DMS53 (cell line): ENCODE measurements around the gene RIPOR2.
A peak's percentile ranks its signal among the peaks of the same experiment; 100 is the strongest.

Experiments used
- DNase-seq: peaks from one replicate; lab custom pipeline; 2025; lab: John Stamatoyannopoulos, UW

RIPOR2 gene

DNA sequence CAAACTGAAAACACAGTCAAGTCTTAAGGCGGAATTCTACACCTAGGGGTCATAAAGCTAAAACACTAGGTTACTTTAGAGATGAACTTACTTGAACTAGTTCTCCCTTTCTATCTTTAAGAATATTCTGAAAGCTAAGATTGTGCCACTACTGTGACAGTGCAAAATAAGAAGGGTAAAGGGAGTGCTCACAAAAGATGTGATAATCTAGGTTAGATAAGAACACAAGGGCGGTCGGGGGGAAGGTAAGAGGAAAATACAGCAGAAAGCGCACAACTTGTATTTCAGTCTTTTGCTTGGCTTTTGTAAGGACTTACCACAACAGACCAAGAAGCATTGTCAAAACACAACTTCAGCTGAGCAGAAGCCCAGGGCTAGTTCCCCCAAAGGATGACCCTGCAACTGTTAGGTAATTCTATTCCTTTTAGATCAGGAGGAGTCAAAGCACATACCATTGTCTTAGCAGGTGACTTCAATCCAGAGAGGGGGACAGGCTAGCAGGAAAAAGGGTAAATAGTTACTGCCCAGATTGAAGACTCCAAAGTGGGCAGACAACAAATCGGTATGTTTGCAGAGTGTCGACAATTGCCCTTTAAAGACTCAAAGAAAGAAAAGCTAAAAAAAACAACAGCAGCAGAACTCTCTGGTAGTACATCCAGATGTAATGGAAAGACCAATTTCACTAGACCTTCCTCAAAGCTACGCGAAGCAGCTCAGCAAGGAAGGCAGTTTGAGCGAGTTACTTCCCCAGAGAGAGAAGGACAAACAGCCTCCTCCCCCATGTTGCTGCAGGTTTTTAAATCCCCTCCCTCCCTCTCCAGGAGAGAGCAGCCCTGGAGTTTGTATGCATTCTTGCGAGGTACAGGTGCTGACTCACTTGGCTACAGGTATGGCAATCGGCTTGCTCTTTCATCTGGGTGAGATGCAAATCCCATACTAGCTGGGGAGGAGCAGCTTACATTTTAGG lies 59.0 kb downstream of the RIPOR2 start:
- DNase-seq: no peak

- DNase-seq: no peak
Measured at GRCh38 chr6:24875534-24875901, 60.2 kb downstream of the RIPOR2 start.

DNA sequence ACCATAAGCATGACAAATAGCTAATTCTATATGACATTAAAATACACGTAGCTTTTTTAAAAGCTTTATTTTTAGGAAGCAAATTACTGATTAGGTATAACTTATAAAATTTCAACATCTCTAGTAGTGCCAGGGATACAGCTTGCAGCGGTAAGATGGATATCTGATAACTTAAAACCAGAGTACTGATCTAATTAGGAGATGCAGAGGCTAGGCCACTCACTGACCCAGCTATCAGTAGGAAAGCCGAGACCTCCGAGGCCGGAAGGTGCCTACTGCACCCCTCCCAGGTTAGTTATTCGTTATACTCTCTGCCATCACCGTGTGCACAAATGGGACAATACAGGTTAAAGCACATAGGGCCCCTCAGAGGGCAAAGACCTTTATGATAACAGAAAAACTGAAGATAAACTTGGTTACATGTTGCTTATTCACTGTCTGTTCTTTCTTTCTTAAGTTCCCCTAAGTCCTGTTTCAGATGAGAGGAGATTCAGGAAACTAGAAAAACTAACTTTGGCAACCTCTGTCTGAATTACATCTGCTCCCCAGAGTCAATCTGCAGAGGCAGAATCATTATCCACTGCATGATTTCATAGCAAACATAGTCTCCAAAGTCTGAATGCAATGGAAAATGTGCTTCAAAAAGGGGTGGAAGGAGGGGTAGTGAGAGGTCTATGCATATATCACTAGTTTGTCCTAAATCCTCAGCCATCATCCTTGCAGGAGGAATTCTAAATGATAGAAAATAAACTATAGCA lies 60.8 kb downstream of the RIPOR2 start:
- no peak for DNase-seq

GRCh38 chr6:24874128-24874527 lies 61.6 kb downstream of the RIPOR2 start:
- no peak for DNase-seq

- no peak for DNase-seq
Measured at GRCh38 chr6:24872779-24873178, 63.0 kb downstream of the RIPOR2 start.

DNA sequence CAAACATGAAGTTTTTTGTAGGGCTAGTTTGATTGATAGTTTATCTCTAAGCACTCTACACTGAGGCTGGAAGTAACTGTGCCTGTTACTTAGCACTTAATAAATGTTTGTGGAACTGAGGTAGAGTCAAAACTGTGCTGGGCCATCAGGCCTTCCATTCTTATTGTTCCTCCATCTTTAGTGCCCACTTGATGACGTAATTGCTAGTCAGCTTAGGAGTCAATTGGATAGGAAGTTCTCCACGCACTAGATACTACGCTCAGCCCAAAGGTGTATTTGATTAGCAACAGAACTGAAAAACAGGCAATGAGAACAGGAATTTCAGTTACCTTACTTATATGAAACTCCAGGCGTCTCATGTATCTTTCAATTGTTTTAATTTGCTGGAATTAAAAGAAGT lies 67.0 kb downstream of the RIPOR2 start:
- DNase-seq: no peak

DNA sequence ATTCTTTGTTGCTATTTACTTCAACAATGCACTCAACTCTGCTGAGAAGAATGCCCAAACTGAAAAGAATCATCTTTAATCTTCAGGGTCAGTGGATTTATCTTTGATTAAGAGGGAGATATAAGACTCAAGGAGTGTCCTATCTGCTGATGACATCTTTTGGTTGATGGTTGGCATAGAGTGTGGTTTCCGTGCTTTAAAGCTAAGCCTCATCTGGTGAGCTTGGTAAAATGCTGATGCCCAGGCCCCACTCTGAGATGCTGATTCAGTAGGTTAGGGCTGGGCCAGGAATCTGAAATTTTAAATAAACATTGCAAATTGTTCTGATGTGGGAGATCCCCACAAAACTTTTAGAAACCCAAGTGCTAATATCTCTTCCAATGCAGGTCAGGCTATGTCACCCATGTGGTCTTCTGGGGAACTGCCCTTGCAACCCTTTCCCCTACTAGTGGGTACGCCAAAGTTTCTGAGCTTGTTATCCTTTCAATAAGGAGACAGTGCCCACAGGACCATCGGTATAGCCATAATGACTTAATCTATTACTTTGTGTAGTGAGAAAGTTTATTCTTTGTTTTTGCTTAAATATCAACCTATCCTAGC lies 68.6 kb downstream of the RIPOR2 start:
- no peak for DNase-seq

DNA sequence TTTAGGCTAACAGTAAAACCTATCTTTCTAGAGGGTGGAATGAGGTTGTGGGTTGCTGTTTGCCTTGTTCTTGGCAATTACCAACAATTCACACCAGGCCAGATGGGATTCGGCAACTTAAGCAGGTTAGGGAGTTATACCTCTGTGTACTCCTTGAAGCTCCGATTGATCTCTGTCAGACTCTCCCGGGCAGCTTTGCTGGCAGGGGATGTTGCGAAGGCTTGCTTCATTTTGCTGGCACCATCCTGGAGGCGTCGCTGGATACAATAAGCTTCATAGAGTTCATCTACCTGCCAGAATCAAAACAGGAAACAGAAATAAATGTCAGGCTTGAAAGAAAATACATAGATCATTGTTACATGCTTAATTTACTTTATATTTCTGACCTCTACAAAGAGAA lies 70.6 kb downstream of the RIPOR2 start:
- DNase-seq: no peak

- DNase-seq: peak; percentile 77
Measured at GRCh38 chr6:24864343-24864742, 71.4 kb downstream of the RIPOR2 start.

DNA sequence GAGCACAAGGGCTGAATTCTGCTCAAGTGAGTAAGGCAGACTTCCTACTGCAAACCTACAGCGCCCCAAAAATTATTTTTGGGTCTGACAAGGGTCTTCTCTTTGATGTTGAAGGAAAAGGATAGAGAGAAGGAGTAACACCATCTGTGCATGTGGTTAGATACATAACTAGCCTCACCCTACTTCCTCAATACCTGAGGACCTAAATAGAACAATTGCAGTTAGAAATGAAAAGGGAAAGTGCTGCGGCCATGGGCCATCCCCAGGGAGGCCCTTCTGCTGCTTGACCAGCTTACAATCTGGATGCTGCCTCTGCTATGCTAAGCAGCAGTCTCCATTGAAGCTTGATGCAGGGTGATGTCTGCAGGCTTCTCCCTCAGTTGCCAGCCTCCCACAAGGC lies 73.8 kb downstream of the RIPOR2 start:
- DNase-seq: no peak

DNA sequence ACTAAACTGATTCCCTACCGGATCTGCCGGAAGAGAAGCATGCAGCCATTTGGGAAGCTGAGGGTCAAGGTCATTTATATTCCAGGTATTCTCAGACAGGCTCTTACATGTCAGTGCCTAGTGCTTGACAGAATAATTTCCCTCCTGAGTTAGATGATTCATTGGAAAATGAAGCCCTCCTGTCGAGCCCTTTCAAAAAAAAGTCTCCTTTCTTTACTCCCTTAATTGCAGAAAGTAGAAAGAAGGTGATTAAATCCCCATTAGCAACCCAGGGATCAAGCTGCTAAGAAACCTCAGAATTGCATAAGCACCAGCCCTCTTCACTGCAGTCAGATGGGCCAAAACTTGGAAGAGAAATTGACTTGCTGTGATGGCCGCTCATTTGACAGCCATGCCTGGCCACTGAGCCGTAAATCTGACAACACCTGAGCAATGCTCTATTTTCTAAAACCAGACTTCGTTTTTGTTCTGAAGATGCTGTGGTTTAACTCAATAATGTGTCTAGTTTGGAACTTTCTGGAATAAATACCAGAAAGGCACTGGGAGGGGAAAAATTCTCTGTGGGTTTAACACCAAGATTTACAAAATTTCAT lies 76.1 kb downstream of the RIPOR2 start:
- no peak for DNase-seq

DNA sequence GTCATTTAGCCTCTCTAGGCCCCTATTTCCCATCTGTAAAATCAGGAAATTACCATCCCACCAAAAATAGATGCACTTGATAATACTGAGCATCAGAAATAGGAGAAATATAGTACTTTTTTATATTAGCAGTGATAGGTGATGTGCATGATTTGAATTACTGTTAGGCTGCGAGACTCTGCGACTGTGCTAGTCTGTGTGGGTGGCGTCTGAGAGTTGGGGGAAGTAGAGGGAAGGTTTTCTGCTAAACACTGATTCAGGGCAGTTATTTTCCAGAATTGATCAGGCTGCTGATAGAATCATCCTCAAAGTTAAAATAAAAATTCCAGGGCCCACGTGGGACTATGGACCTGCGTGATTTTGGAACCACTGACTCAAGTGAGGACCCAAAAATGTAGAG lies 76.6 kb downstream of the RIPOR2 start:
- no peak for DNase-seq

DNA sequence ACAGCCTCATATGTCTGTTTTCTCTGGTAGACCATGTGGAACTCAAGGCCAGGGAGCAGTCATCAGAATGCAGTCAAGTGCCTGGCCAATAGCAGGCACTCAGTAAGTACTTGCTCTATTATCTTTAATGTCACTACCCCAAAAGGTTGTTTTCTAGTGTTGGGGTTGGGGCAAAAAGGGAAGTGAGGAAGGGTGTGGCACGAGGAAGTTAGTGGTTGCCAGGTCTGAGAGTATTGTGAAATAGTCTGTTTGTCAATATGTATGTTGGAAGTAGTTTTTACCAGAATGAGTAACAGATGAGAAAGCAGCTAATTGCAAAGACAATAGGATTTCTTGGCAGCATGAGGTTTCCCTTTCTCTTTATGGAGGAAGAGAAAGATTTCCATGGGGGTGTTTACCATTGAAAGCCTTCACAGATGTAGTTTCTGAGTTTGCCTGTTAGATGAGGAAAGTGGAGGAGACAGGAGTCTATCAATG lies 77.5 kb downstream of the RIPOR2 start:
- no peak for DNase-seq

- DNase-seq: no peak
Measured at GRCh38 chr6:24856901-24857670, 78.7 kb downstream of the RIPOR2 start.

DNA sequence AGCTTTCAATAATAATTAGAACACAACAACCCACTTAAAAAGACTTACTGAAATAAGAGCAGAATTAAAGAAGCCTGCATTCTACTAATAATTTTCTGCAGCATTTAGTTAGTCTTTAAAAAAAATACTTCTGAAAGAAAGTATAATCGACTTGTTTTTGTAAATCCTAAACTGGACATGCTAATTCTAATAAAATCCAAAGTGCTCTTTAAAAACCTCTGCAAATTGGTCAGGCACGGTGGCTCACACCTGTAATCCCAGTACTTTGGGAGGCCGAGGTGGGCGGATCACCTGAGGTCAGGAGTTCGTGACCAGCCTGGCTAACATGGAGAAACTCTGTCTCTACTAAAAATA lies 79.5 kb downstream of the RIPOR2 start:
- no peak for DNase-seq

DNA sequence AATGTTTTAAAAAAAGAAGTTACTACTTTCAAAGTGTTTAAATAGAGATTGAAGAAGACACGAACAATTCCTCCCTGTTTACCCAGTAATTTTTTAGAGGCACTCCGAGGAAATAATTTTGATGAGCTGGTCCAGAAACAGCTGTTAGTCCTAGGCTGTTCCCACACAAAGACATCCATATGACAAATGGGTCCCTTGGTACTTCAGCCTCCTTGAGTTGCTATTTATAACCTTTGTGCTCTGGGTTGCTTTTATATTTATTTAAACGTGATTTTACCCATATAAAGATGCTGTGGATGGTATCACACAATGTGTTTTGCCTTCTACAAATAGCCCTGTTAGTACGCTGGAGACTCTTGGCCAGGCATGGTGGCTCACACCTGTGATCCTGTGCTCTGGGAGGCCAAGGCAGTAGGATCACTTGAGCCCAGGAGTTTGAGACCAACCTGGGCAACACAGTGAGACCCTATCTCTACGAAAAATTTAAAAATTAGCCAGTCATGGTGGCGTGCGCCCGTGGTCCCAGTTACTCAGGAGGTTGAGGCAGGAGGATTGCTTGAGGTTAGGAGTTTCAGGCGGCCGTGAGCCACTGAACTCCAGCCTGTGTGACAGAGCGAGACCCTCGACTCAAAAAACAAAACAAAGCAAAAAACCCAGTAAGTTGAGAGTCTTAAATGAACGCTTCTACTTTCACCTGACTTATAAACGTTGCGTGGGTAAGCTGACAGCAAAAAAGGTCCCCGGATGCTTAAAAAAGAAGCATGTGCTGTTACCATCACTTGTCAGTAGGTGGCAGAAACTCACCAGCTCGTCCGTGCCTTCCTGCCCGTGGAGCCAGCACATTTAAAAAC lies 80.1 kb downstream of the RIPOR2 start:
- peak; percentile 87 for DNase-seq

GRCh38 chr6:24854077-24854666 lies 81.6 kb downstream of the RIPOR2 start:
- DNase-seq: no peak

DNA sequence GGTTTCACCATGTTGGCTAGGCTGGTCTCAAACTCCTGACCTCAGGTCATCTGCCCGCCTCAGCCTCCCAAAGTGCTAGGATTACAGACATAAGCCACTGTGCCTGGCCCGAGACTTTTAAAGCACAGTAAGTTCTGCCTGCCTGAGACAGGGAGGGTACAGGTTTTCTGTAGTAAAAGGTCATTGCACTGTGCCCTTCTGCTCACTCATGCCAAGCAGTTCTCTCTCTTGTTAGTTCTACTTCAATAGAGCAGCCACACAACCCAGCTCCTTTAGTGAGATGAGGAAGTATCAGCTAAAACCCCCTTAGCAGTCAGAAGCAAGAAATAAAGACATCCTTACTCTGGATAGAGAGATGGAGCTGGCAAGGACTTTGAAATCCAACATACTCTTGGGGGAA lies 84.7 kb downstream of the RIPOR2 start:
- DNase-seq: no peak

- no peak for DNase-seq
Measured at GRCh38 chr6:24849713-24850112, 86.0 kb downstream of the RIPOR2 start.

- no peak for DNase-seq
Measured at GRCh38 chr6:24848461-24848860, 87.3 kb downstream of the RIPOR2 start.
